Tongue (tissue), 2 donors: ENCODE data around the gene FXYD1. TPM values are rescaled to one million over a fixed set of nuclear protein-coding genes. Genes with fewer than 3 reads are reported as not detected.

Experiments
- DNase-seq: peaks from one replicate; pipeline ENCODE4 v3.0.0-alpha.2; 2015
- total RNA-seq: library from RNA; depleted of rRNA; stranded (reverse); fragments of >200 nt; gene quantifications from one replicate; pipeline ENCODE4 v1.2.3, GENCODE V29; 2014

The FXYD1 gene
- total RNA-seq, 1 donor from 2014 or later, result 44.2 TPM

DNA sequence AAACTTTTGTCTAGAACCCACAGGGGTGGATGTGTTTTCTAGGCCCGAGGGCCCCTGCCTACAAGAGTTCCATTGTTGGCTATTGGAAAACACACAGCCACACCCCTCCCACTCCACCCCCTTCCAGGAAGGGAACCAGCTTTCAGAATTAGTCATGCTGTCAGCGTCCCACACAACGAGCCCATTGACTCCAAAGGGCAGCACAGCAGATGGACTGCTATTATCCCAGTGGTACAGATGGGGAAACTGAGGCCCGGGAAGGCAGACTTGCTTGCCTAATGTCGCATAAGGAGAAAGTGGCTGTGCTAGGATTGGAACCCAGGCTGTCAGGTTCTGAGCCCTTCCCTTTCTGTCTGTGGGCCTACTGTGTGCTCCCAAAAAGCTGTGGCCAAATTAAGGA is 31.1 kb upstream of the FXYD1 start:
- no peak for DNase-seq

DNA sequence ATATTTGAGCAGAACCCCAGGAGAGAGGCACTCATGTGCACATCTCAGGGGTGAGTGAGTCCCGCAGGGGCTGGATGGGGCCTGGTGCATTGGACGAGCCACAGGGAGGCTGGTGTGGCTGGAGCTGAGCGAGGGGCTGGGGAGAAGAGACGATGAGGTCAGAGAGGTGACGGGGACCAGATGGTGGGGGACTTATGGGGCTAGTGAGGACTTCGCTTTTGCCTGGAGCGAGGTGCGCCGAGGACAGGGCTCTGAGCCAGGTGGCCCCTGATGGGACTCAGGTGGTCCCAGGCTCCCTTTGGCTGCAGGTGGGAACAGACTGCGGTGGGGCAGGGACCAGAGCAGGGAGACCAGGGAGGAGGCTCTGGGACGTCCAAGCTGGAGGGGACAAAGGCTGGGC is 29.9 kb upstream of the FXYD1 start:
- no peak for DNase-seq

GRCh38 chr19:35109395-35110112 is 29.1 kb upstream of the FXYD1 start:
- no peak for DNase-seq

- DNase-seq, result no peak
Observed at GRCh38 chr19:35110974-35111373, 27.6 kb upstream of the FXYD1 start.

DNA sequence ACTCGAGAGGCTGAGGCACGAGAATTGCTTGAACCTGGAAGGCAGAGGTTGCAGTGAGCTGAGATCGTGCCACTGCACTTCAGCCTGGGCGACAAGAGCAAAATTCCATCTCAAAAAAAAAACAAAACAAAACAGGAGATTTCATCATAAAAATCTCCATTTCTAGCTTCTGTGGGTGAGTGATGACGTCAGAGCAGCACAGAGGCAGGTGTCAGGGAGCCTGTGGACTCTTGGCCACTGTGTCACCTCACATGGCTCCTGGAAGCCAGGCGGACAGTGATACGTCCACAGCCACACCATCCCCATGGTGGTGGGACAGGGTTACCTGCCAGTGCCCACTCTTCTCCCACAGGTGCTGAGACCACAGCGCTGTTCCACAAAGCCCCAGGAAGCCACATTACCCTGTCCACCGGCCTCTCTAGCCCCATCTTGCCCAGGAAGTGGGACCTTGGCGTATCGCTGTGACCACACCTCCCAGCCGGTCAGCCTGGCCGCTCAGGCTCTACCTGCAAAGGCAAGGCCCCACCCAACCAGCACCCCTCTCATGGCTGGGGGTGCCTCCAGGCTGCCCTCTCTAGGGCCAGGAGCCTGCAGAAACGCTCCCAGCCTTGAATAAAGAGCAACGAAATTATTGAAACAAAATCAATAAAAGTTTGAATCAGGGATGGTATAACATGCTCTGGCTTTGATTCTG is 25.5 kb upstream of the FXYD1 start:
- DNase-seq, result no peak

- peak; percentile 93 for DNase-seq
Observed at GRCh38 chr19:35114353-35115176, 24.1 kb upstream of the FXYD1 start.

GRCh38 chr19:35115177-35115951 is 23.3 kb upstream of the FXYD1 start, which contains the start of gene FXYD3:
Gene FXYD3, plus strand, starts transcription at chr19:35115823. Its CDS starts 3,554 bp downstream, at chr19:35119377.
- DNase-seq, result peak; percentile 59

GRCh38 chr19:35116072-35116801 is 22.4 kb upstream of the FXYD1 start:
- DNase-seq, result no peak

DNA sequence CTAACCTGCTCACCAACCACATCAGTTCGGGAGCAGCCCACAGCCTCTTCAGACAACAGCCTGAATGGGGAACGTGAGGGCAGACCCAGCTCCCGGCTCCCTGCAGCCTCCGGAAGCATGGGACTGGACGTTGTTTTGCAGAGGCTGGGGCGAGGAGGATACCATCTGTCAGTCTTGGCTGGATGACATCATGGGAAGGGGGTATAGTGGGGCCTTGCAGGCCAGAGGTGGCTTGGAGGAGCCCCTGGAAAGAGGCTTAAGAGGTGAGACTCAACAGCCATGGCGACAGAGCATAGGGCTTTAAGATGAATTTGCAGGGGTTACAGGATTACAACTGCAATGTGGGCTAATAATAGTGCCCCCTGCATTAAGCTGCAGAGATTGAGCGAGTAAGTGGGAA is 21.5 kb upstream of the FXYD1 start:
- DNase-seq, result no peak

DNA sequence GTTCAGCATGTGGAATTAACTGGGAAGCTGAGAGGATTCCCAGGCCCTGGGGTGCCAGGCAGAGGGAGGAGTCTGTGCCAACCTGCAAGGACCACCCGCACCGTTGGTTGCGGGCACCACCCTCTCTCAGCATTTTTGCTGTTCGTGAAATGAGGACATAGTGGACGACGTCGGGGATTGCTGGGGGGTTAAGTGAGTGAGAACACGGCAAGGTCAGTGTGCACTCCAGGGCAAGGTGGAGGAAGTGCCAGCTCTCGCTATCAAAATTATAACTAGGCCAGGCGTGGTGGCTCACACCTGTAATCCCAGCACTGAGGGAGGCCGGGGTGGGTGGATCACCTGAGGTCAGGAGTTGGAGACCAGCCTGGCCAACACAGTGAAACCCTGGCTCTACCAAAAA is 20.8 kb upstream of the FXYD1 start:
- no peak for DNase-seq

GRCh38 chr19:35118268-35119020 is 20.2 kb upstream of the FXYD1 start:
- DNase-seq, result no peak

DNA sequence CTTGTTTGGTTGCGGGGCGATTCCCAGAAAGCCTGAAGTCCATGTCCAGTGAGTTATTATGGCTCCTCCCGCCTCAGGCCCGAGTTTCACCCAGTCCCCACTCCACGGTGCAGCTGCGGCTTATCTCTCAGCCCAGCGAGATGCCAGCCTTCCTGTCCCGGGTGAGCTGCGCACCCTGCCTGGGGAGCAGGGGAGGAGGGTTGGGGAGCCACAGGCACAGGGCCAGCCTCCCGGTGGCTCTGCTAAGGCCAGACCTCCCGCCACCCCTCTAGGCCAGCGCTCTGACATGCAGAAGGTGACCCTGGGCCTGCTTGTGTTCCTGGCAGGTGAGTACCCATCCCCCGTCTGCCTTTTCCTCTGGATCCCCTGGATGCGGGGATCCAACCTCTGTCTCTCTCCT is 19.5 kb upstream of the FXYD1 start:
- no peak for DNase-seq

GRCh38 chr19:35119578-35120155 is 19.0 kb upstream of the FXYD1 start:
- no peak for DNase-seq

DNA sequence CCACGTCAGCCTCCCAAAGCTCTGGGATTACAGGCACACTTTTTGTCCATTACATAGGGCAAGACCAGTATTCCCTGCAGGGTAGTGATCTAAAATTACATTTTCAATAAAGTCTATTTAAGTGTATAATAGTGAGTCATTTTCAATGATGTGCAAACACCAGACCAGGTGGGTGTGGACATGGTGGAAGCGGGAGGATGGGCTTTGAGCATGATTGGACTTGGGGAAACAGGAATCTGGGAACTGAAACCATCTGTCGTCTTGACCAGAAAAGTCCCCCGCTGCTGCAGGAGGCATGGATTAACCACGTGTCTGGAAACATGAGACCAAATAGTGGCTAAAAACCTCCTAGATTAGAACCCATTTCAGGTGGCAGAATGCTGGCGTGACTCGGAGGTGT is 18.1 kb upstream of the FXYD1 start:
- DNase-seq, result no peak

GRCh38 chr19:35120898-35121297 is 17.7 kb upstream of the FXYD1 start:
- DNase-seq, result no peak

- no peak for DNase-seq
Observed at GRCh38 chr19:35122687-35123551, 15.7 kb upstream of the FXYD1 start.

DNA sequence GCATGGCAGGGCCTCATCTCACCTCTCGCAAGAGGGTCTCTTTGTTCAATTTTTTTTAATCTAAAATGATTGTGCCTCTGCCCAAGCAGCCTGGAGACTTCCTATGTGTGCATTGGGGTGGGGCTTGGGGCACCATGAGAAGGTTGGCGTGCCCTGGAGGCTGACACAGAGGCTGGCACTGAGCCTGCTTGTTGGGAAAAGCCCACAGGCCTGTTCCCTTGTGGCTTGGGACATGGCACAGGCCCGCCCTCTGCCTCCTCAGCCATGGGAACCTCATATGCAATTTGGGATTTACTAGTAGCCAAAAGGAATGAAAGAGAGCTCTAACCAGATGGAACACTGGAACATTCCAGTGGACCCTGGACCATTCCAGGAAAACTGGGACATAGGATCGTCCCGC is 15.1 kb upstream of the FXYD1 start:
- no peak for DNase-seq

DNA sequence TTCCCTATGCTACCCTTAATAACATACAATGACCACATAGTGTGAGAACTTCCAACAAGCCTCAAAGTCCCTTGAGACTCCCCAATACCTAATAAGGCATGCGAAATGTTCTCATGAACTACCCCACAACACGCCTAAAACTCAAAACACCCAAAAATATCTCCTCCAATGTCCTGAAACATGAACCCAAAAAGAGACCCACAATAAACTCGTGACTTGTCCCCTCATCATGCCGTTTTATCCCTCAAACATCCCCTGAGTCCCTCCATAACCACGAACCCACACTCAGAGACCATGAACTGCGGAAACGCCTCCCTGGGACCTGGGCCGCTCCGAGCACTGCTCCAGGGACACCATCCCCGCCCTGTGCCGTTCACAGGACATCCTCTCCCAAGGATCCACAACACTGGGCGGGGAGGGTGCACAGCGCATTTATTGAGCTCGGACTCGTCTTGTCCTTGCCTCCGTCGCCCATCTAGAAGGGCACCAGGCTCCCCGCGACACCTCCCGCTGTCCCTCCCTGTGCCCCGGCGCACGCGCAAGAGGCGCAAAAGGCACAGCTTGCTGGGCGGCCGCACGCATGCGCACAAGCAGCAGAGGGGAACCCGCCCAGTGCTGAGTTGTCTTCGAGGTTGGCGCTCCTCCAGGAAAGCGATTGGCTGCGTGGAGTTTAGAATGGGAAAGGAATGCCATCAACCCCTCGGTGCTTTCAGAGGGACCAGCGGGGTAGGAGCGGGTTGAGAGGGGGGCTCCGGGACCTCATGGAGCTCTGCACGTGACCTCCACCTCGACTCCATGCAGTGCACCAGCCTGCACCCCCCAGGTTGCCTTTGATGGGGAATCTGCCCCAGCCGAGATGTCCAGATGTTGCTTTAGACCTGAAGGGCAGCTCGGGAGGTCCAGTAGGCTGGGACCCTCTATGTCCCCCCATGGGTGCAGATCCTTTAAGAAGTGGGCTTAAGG is 14.2 kb upstream of the FXYD1 start:
- DNase-seq, result peak; percentile 99
